Effector memory CD8-positive, alpha-beta T cell (primary cell): ENCODE measurements around the gene ADH6.

Experiments used
- ATAC-seq: fragments of 150-1000 bp; cut with Tn5 transposase; replicated peaks from 2 replicates; pipeline ENCODE4 v1.10.0; 2021; ENCODE audit warnings: mild to moderate bottlenecking, moderate library complexity
- DNase-seq, 3 experiments: peaks; one replicate each; pipeline ENCODE4 v3.0.0; 2021
- H3K27ac Mint-ChIP-seq, 2 donors: one replicate each; pipeline ENCODE4 v1.8.0; 2022; ENCODE audit warnings: mild to moderate bottlenecking in 2 of 2, mixed read lengths in 2 of 2, moderate library complexity in 2 of 2
- H3K27me3 Mint-ChIP-seq, 2 donors: one replicate each; pipeline ENCODE4 v1.8.0; 2022; ENCODE audit warnings: mixed read lengths in 2 of 2
- H3K36me3 Mint-ChIP-seq: one replicate; pipeline ENCODE4 v1.8.0; 2022; ENCODE audit warnings: mild to moderate bottlenecking, moderate library complexity, mixed read lengths; ENCODE audit not compliant: insufficient read depth
- H3K4me1 Mint-ChIP-seq, 2 donors: one replicate each; pipeline ENCODE4 v1.8.0; 2022; ENCODE audit warnings: low read depth in 2 of 2, mixed read lengths in 2 of 2
- H3K4me3 Mint-ChIP-seq, 2 donors: one replicate each; pipeline ENCODE4 v1.8.0; 2022; ENCODE audit warnings: mild to moderate bottlenecking in 2 of 2, mixed read lengths in 2 of 2, moderate library complexity in 2 of 2
- H3K9me3 Mint-ChIP-seq, 2 donors: one replicate each; pipeline ENCODE4 v1.8.0; 2022; ENCODE audit warnings: mixed read lengths in 2 of 2

The ADH6 gene

GRCh38 chr4:99179626-99180025 is 39.4 kb downstream of the ADH6 start:
- DNase-seq, result no peak
- no peak for ATAC-seq
- Mint-ChIP-seq H3K4me1 (no peaks in the 10 kb centered on the region), H3K27ac (no peak overlapping the region), H3K9me3 (peaks cover 4 to 10% of the 10 kb centered on the region in 2 donors), H3K4me3 (no peak overlapping the region), H3K27me3 (peaks cover 9 to 13% of the 10 kb centered on the region in 2 donors), H3K36me3 (no peaks in the 10 kb centered on the region)

GRCh38 chr4:99179178-99179577 is 39.9 kb downstream of the ADH6 start:
- H3K27me3 Mint-ChIP-seq, result peaks cover 9 to 17% of the 10 kb centered on the region in 2 donors
- no peak for ATAC-seq
- H3K4me1 Mint-ChIP-seq, result no peaks in the 10 kb centered on the region
- no peaks in the 10 kb centered on the region for H3K36me3 Mint-ChIP-seq
- no peak overlapping the region for H3K4me3 Mint-ChIP-seq
- no peak for DNase-seq
- peaks cover 3 to 10% of the 10 kb centered on the region in 2 donors for H3K9me3 Mint-ChIP-seq
- H3K27ac Mint-ChIP-seq, result no peak overlapping the region

- ATAC-seq (no peak), DNase-seq (no peak)
- no peak overlapping the region for H3K27ac Mint-ChIP-seq
- no peak overlapping the region for H3K4me3 Mint-ChIP-seq
- peaks cover 0 to 8% of the 10 kb centered on the region in 2 donors for H3K27me3 Mint-ChIP-seq
- no peaks in the 10 kb centered on the region for H3K36me3 Mint-ChIP-seq
- H3K4me1 Mint-ChIP-seq, result no peaks in the 10 kb centered on the region
- peaks cover 0 to 2% of the 10 kb centered on the region in 2 donors for H3K9me3 Mint-ChIP-seq
Observed at GRCh38 chr4:99166544-99166943, 52.5 kb downstream of the ADH6 start.

- Mint-ChIP-seq H3K36me3 (no peaks in the 10 kb centered on the region), H3K9me3 (peaks cover 0 to 2% of the 10 kb centered on the region in 2 donors), H3K4me3 (no peak overlapping the region), H3K27me3 (peaks cover 0 to 8% of the 10 kb centered on the region in 2 donors), H3K27ac (no peak overlapping the region), H3K4me1 (no peaks in the 10 kb centered on the region)
- no peak for DNase-seq
- ATAC-seq, result no peak
Observed at GRCh38 chr4:99165978-99166377, 53.1 kb downstream of the ADH6 start.

- Mint-ChIP-seq H3K4me1 (no peaks in the 10 kb centered on the region), H3K27ac (no peak overlapping the region), H3K27me3 (no peaks in the 10 kb centered on the region), H3K4me3 (no peak overlapping the region), H3K9me3 (no peaks in the 10 kb centered on the region), H3K36me3 (no peaks in the 10 kb centered on the region)
- ATAC-seq (no peak), DNase-seq (no peak)
Observed at GRCh38 chr4:99161373-99162099, 57.5 kb downstream of the ADH6 start.

GRCh38 chr4:99159699-99160098 is 59.3 kb downstream of the ADH6 start:
- H3K36me3 Mint-ChIP-seq, result no peaks in the 10 kb centered on the region
- no peak for DNase-seq
- ATAC-seq, result no peak
- no peaks in the 10 kb centered on the region for H3K9me3 Mint-ChIP-seq
- peaks cover under 1 to 7% of the 10 kb centered on the region in 2 donors for H3K27me3 Mint-ChIP-seq
- no peaks in the 10 kb centered on the region for H3K4me1 Mint-ChIP-seq
- H3K4me3 Mint-ChIP-seq, result no peak overlapping the region
- no peak overlapping the region for H3K27ac Mint-ChIP-seq

- DNase-seq (no peak), ATAC-seq (no peak)
- Mint-ChIP-seq H3K9me3 (no peaks in the 10 kb centered on the region), H3K4me1 (no peaks in the 10 kb centered on the region), H3K27ac (no peak overlapping the region), H3K36me3 (no peaks in the 10 kb centered on the region), H3K27me3 (peaks cover 7 to 12% of the 10 kb centered on the region in 2 donors), H3K4me3 (no peak overlapping the region)
Observed at GRCh38 chr4:99157478-99157935, 61.5 kb downstream of the ADH6 start.

- no peaks in the 10 kb centered on the region for H3K36me3 Mint-ChIP-seq
- H3K4me3 Mint-ChIP-seq, result no peak overlapping the region
- DNase-seq, result no peak
- H3K4me1 Mint-ChIP-seq, result no peaks in the 10 kb centered on the region
- no peaks in the 10 kb centered on the region for H3K9me3 Mint-ChIP-seq
- no peak for ATAC-seq
- no peak overlapping the region for H3K27ac Mint-ChIP-seq
- peaks cover 7 to 12% of the 10 kb centered on the region in 2 donors for H3K27me3 Mint-ChIP-seq
Observed at GRCh38 chr4:99156992-99157391, 62.1 kb downstream of the ADH6 start.

- no peaks in the 10 kb centered on the region for H3K9me3 Mint-ChIP-seq
- no peaks in the 10 kb centered on the region for H3K36me3 Mint-ChIP-seq
- DNase-seq (no peak), ATAC-seq (no peak)
- H3K27me3 Mint-ChIP-seq, result peaks cover 7 to 24% of the 10 kb centered on the region in 2 donors
- H3K27ac Mint-ChIP-seq, result no peak overlapping the region
- H3K4me3 Mint-ChIP-seq, result no peak overlapping the region
- no peaks in the 10 kb centered on the region for H3K4me1 Mint-ChIP-seq
Observed at GRCh38 chr4:99154658-99155342, 64.2 kb downstream of the ADH6 start.
